ENCODE data around the gene GABRR2.
A peak's percentile ranks its signal among the peaks of the same experiment; 100 is the strongest.

GABRR2 gene

GRCh38 chr6:89315249-89315885 is at the start of gene GABRR2:
TSS of gene GABRR2 (minus strand) at chr6:89315299. CDS start at chr6:89315165, 134 bp downstream.
- H3K36me3 Mint-ChIP-seq = peaks cover 13% of the 10 kb centered on the region
- H3K27me3 Mint-ChIP-seq = no peaks in the 10 kb centered on the region
- no peaks in the 10 kb centered on the region for H3K4me1 Mint-ChIP-seq (ENCODE audit: low read depth)
- H3K27ac Mint-ChIP-seq = no peak within 1 kb of the TSS
- no peak within 1 kb of the TSS for H3K4me3 Mint-ChIP-seq
- no peaks in the 10 kb centered on the region for H3K9me3 Mint-ChIP-seq (ENCODE audit: low read depth)

GRCh38 chr6:89364586-89364985 is 49.5 kb upstream of the GABRR2 start:
- no peak overlapping the region for H3K4me3 Mint-ChIP-seq
- H3K27me3 Mint-ChIP-seq = no peaks in the 10 kb centered on the region
- H3K9me3 Mint-ChIP-seq (ENCODE audit: low read depth) = no peaks in the 10 kb centered on the region
- no peak overlapping the region for H3K27ac Mint-ChIP-seq
- peaks cover 3% of the 10 kb centered on the region for H3K36me3 Mint-ChIP-seq
- H3K4me1 Mint-ChIP-seq (ENCODE audit: low read depth) = peaks cover 37% of the 10 kb centered on the region

- H3K27ac Mint-ChIP-seq = peak overlapping the region; percentile 22
Measured at GRCh38 chr6:89361171-89361570, 46.1 kb upstream of the GABRR2 start.

GRCh38 chr6:89360415-89360999 is 45.4 kb upstream of the GABRR2 start:
- H3K36me3 Mint-ChIP-seq = peaks cover 3% of the 10 kb centered on the region
- H3K4me3 Mint-ChIP-seq = peak overlapping the region; percentile 57
- no peaks in the 10 kb centered on the region for H3K27me3 Mint-ChIP-seq
- H3K27ac Mint-ChIP-seq = peak overlapping the region; percentile 23
- peaks cover 71% of the 10 kb centered on the region for H3K4me1 Mint-ChIP-seq (ENCODE audit: low read depth)
- H3K9me3 Mint-ChIP-seq (ENCODE audit: low read depth) = no peaks in the 10 kb centered on the region

More at GRCh38 chr6:89361171-89361570, 46.1 kb upstream of the GABRR2 start:
- H3K9me3 Mint-ChIP-seq (ENCODE audit: low read depth) = no peaks in the 10 kb centered on the region
- H3K36me3 Mint-ChIP-seq = peaks cover 3% of the 10 kb centered on the region
- H3K4me1 Mint-ChIP-seq (ENCODE audit: low read depth) = peaks cover 65% of the 10 kb centered on the region
- peak overlapping the region; percentile 20 for H3K4me3 Mint-ChIP-seq
- H3K27me3 Mint-ChIP-seq = no peaks in the 10 kb centered on the region

- Mint-ChIP-seq H3K4me3 (no peak overlapping the region), H3K27me3 (no peaks in the 10 kb centered on the region), H3K4me1 (ENCODE audit: low read depth) (peaks cover 66% of the 10 kb centered on the region), H3K9me3 (ENCODE audit: low read depth) (no peaks in the 10 kb centered on the region), H3K27ac (no peak overlapping the region), H3K36me3 (peaks cover 3% of the 10 kb centered on the region)
Measured at GRCh38 chr6:89359561-89359960, 44.5 kb upstream of the GABRR2 start.

- H3K36me3 Mint-ChIP-seq = no peaks in the 10 kb centered on the region
- peaks cover 63% of the 10 kb centered on the region for H3K4me1 Mint-ChIP-seq (ENCODE audit: low read depth)
- peak overlapping the region; percentile 83 for H3K27ac Mint-ChIP-seq
- peak overlapping the region; percentile 87 for H3K4me3 Mint-ChIP-seq
- H3K9me3 Mint-ChIP-seq (ENCODE audit: low read depth) = no peaks in the 10 kb centered on the region
- no peaks in the 10 kb centered on the region for H3K27me3 Mint-ChIP-seq
Measured at GRCh38 chr6:89357390-89357789, 42.3 kb upstream of the GABRR2 start.

- peak overlapping the region; percentile 87 for H3K4me3 Mint-ChIP-seq
- no peaks in the 10 kb centered on the region for H3K27me3 Mint-ChIP-seq
- H3K4me1 Mint-ChIP-seq (ENCODE audit: low read depth) = peaks cover 67% of the 10 kb centered on the region
- no peaks in the 10 kb centered on the region for H3K9me3 Mint-ChIP-seq (ENCODE audit: low read depth)
- H3K36me3 Mint-ChIP-seq = no peaks in the 10 kb centered on the region
- peak overlapping the region; percentile 83 for H3K27ac Mint-ChIP-seq
Measured at GRCh38 chr6:89356642-89357170, 41.6 kb upstream of the GABRR2 start.

GRCh38 chr6:89355511-89356194 is 40.6 kb upstream of the GABRR2 start:
- H3K27ac Mint-ChIP-seq = peak overlapping the region; percentile 34
- no peaks in the 10 kb centered on the region for H3K36me3 Mint-ChIP-seq
- H3K9me3 Mint-ChIP-seq (ENCODE audit: low read depth) = no peaks in the 10 kb centered on the region
- peak overlapping the region; percentile 7 for H3K4me3 Mint-ChIP-seq
- H3K4me1 Mint-ChIP-seq (ENCODE audit: low read depth) = peaks cover 70% of the 10 kb centered on the region
- no peaks in the 10 kb centered on the region for H3K27me3 Mint-ChIP-seq

- peaks cover 75% of the 10 kb centered on the region for H3K4me1 Mint-ChIP-seq (ENCODE audit: low read depth)
- no peaks in the 10 kb centered on the region for H3K36me3 Mint-ChIP-seq
- peak overlapping the region; percentile 84 for H3K27ac Mint-ChIP-seq
- no peaks in the 10 kb centered on the region for H3K27me3 Mint-ChIP-seq
- H3K9me3 Mint-ChIP-seq (ENCODE audit: low read depth) = no peaks in the 10 kb centered on the region
- peak overlapping the region; percentile 85 for H3K4me3 Mint-ChIP-seq
Measured at GRCh38 chr6:89353702-89354392, 38.7 kb upstream of the GABRR2 start.

GRCh38 chr6:89353118-89353556 is 38.0 kb upstream of the GABRR2 start:
- Mint-ChIP-seq H3K9me3 (ENCODE audit: low read depth) (no peaks in the 10 kb centered on the region), H3K4me3 (peak overlapping the region; percentile 85), H3K36me3 (peaks cover 3% of the 10 kb centered on the region), H3K4me1 (ENCODE audit: low read depth) (peaks cover 79% of the 10 kb centered on the region), H3K27me3 (no peaks in the 10 kb centered on the region), H3K27ac (peak overlapping the region; percentile 84)

GRCh38 chr6:89352278-89353117 is 37.4 kb upstream of the GABRR2 start, which contains the start of gene UBE2J1:
TSS of gene UBE2J1 (minus strand) at chr6:89352722. CDS start at chr6:89352569, 153 bp downstream.
- peak within 1 kb of the TSS; percentile 97 for H3K4me3 Mint-ChIP-seq
- H3K4me1 Mint-ChIP-seq (ENCODE audit: low read depth) = peaks cover 78% of the 10 kb centered on the region
- peak within 1 kb of the TSS; percentile 97 for H3K27ac Mint-ChIP-seq
- H3K27me3 Mint-ChIP-seq = no peaks in the 10 kb centered on the region
- no peaks in the 10 kb centered on the region for H3K9me3 Mint-ChIP-seq (ENCODE audit: low read depth)
- H3K36me3 Mint-ChIP-seq = peaks cover 3% of the 10 kb centered on the region

GRCh38 chr6:89351671-89352277 is 36.7 kb upstream of the GABRR2 start:
- H3K36me3 Mint-ChIP-seq = peaks cover 3% of the 10 kb centered on the region
- peaks cover 73% of the 10 kb centered on the region for H3K4me1 Mint-ChIP-seq (ENCODE audit: low read depth)
- H3K4me3 Mint-ChIP-seq = peak overlapping the region; percentile 97
- H3K27me3 Mint-ChIP-seq = no peaks in the 10 kb centered on the region
- H3K9me3 Mint-ChIP-seq (ENCODE audit: low read depth) = no peaks in the 10 kb centered on the region
- H3K27ac Mint-ChIP-seq = peak overlapping the region; percentile 97

- Mint-ChIP-seq H3K36me3 (peaks cover 3% of the 10 kb centered on the region), H3K27ac (peak overlapping the region; percentile 97), H3K4me1 (ENCODE audit: low read depth) (peaks cover 67% of the 10 kb centered on the region), H3K4me3 (peak overlapping the region; percentile 97), H3K27me3 (no peaks in the 10 kb centered on the region), H3K9me3 (ENCODE audit: low read depth) (no peaks in the 10 kb centered on the region)
Measured at GRCh38 chr6:89350281-89350966, 35.3 kb upstream of the GABRR2 start.
